Endothelial cell (in vitro differentiated cells): Measurements from ENCODE around the gene CASP7. TPM values are rescaled to one million over a fixed set of nuclear protein-coding genes. Genes with fewer than 3 reads are reported as not detected.

Experiments used
- DNase-seq: peaks from one replicate; pipeline ENCODE4 v3.0.0; 2021; ENCODE audit warnings: low spot score
- H3K27ac Mint-ChIP-seq: one replicate; pipeline ENCODE4 v1.8.0; 2021; ENCODE audit warnings: mixed read lengths, inconsistent platforms; ENCODE audit not compliant: unreplicated experiment
- H3K27me3 Mint-ChIP-seq: one replicate; pipeline ENCODE4 v1.8.0; 2021; ENCODE audit warnings: mild to moderate bottlenecking, moderate library complexity, mixed read lengths, inconsistent platforms; ENCODE audit not compliant: unreplicated experiment
- H3K36me3 Mint-ChIP-seq: one replicate; pipeline ENCODE4 v1.8.0; 2021; ENCODE audit warnings: mild to moderate bottlenecking, low read depth, mixed read lengths, inconsistent platforms; ENCODE audit not compliant: unreplicated experiment
- H3K4me1 Mint-ChIP-seq: one replicate; pipeline ENCODE4 v1.8.0; 2021; ENCODE audit warnings: mild to moderate bottlenecking, mixed read lengths, inconsistent platforms; ENCODE audit not compliant: unreplicated experiment
- H3K4me3 Mint-ChIP-seq: one replicate; pipeline ENCODE4 v1.8.0; 2021; ENCODE audit warnings: mild to moderate bottlenecking, mixed read lengths, inconsistent platforms; ENCODE audit not compliant: unreplicated experiment
- H3K9me3 Mint-ChIP-seq: one replicate; pipeline ENCODE4 v1.8.0; 2021; ENCODE audit warnings: mixed read lengths, inconsistent platforms; ENCODE audit not compliant: unreplicated experiment
- total RNA-seq: library from RNA; stranded (reverse); fragmentation: NEBNext Ultra II Directional; extraction: Animal tissue kit (Norgen Biotek cat#: 25700); gene quantifications from one replicate; pipeline ENCODE4 v1.2.1, GENCODE V29; 2021; ENCODE audit not compliant: unreplicated experiment
- TF ChIP-seq, protein P1 (sequence below): fragments of 200-600 bp; sonication (generic); IDR thresholded peaks from one replicate; pipeline ENCODE4 v1.5.0; 2021; ENCODE audit warnings: antibody characterized with exemption; ENCODE audit not compliant: unreplicated experiment

CASP7 gene
- total RNA-seq, 1 donor from 2014 or later = 11.9 TPM

DNA sequence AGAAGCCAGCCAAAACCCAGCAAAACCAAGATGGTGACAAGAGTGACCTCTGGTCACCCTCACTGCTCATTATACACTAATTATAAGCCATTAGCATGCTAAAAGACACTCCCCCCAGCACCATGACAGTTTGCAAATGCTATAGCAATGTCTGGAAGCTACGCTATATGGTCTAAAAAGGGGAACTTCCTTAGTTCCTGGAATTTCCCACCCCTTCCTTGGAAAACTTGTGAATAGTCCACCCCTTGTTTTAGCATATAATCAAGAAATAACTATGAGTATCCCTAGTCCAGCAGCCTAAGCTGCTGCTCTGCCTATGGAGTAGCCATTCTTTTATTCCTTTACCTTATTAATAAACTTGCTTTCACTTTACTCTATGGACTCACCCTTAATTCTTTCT is 16.0 kb downstream of the CASP7 start:
- H3K27me3 Mint-ChIP-seq = peaks cover 2% of the 10 kb centered on the region
- TF ChIP-seq, protein P1, sequence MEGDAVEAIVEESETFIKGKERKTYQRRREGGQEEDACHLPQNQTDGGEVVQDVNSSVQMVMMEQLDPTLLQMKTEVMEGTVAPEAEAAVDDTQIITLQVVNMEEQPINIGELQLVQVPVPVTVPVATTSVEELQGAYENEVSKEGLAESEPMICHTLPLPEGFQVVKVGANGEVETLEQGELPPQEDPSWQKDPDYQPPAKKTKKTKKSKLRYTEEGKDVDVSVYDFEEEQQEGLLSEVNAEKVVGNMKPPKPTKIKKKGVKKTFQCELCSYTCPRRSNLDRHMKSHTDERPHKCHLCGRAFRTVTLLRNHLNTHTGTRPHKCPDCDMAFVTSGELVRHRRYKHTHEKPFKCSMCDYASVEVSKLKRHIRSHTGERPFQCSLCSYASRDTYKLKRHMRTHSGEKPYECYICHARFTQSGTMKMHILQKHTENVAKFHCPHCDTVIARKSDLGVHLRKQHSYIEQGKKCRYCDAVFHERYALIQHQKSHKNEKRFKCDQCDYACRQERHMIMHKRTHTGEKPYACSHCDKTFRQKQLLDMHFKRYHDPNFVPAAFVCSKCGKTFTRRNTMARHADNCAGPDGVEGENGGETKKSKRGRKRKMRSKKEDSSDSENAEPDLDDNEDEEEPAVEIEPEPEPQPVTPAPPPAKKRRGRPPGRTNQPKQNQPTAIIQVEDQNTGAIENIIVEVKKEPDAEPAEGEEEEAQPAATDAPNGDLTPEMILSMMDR = no peak
- no peaks in the 10 kb centered on the region for H3K4me1 Mint-ChIP-seq
- DNase-seq = no peak
- no peak overlapping the region for H3K27ac Mint-ChIP-seq
- no peak overlapping the region for H3K4me3 Mint-ChIP-seq
- H3K9me3 Mint-ChIP-seq = no peaks in the 10 kb centered on the region
- peaks cover 21% of the 10 kb centered on the region for H3K36me3 Mint-ChIP-seq

DNA sequence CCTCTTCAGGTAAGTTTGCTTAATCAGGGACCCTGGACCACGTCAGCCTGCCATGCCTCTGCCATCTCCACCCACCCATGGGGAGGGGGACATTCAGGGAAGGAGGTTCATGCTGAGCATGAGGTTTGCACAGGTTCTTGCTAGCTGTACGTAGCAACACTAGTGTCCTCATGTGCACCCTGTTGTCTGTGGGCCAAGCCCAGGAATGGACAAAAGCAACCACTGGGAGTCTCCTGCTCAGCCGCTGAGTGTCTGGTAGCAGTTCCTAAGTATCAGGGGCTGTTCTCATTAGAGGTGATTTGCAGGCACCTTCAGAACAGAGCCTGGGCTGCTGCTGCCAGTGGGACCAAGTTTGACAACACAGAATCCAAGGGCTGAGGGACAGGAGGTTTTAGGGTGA is 17.9 kb downstream of the CASP7 start:
- no peak overlapping the region for H3K4me3 Mint-ChIP-seq
- no peak for DNase-seq
- peaks cover 2% of the 10 kb centered on the region for H3K27me3 Mint-ChIP-seq
- peaks cover 18% of the 10 kb centered on the region for H3K36me3 Mint-ChIP-seq
- TF ChIP-seq, protein P1 = no peak
- no peaks in the 10 kb centered on the region for H3K4me1 Mint-ChIP-seq
- no peak overlapping the region for H3K27ac Mint-ChIP-seq
- no peaks in the 10 kb centered on the region for H3K9me3 Mint-ChIP-seq

DNA sequence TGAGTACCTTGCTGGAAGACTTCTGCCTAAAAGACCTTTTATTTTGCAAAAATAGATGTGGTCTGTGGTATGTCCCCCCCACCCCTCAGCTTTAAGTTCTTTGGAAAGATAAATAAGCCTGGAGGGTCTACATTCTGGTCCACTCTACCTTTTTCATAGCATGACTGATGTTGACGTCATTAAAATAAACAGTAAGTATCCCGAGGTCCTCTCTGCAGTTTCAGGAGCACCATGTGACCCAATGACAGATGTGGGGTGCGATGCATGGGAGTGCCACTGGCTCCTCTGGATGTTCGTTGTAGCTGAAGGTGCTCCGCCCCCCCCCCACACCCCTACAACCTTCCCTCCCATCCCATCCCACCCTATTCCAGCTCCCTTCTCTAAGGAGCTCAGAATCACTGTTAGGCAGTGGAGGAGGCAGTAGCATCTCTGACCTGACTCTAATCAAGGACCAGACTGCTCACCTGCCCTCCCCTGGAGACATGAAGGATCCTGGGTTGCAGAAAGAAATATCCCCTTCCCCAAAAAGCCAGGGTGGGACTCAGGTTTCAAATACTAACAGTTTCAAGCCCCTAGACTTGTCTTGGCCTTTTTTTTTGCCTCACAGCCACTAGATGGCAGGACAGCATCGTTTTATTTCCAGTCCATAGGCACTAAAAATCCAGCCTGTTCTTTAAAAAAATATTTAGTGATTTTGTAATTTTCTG is 25.1 kb downstream of the CASP7 start:
- TF ChIP-seq, protein P1 = peak; percentile 71
- Mint-ChIP-seq H3K9me3 (no peaks in the 10 kb centered on the region), H3K36me3 (no peaks in the 10 kb centered on the region), H3K4me3 (no peak overlapping the region), H3K4me1 (peaks cover 16% of the 10 kb centered on the region), H3K27me3 (no peaks in the 10 kb centered on the region), H3K27ac (no peak overlapping the region)
- DNase-seq = peak; percentile 56

DNA sequence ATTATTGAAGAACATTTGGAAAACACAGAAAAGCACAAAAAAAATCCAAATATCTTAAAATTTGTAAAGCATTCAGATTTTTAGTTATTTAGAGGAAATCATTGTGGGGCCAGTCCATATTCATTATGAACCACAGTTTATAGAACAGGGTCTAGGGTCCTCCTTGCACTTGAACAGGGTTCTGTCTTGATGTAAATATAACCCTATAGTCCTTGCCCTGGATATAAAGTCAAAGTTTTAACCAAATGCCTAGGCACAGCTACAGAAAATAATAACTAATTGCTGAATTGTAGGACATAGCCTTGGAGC is 25.6 kb downstream of the CASP7 start:
- Mint-ChIP-seq H3K4me3 (no peak overlapping the region), H3K27me3 (no peaks in the 10 kb centered on the region), H3K27ac (no peak overlapping the region), H3K4me1 (peaks cover 21% of the 10 kb centered on the region), H3K36me3 (no peaks in the 10 kb centered on the region), H3K9me3 (no peaks in the 10 kb centered on the region)
- TF ChIP-seq, protein P1 = no peak
- DNase-seq = no peak

DNA sequence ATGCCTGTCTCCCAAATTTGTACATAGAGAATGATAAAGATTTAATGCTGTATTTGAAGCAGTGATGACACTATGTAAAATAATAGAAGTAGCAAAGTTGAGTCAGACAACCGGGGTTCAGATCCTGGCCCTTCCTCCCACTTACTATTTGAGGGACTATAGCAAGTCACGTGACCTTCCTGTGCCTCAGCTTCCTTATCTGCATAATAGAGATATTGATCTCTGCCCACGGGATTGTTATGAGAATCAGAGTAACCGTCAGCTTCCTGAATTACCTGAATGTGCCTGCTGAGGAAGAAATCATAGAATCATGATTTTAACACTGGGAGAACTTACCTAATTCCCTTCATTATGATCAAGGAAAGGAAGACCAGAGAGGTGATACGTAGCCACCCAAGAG is 26.9 kb downstream of the CASP7 start:
- Mint-ChIP-seq H3K4me3 (no peak overlapping the region), H3K36me3 (no peaks in the 10 kb centered on the region), H3K27me3 (no peaks in the 10 kb centered on the region), H3K4me1 (peaks cover 32% of the 10 kb centered on the region), H3K9me3 (no peaks in the 10 kb centered on the region), H3K27ac (no peak overlapping the region)
- TF ChIP-seq, protein P1 = no peak
- DNase-seq = no peak
